ENCODE data around the gene CDO1. TPM values are rescaled to one million over a fixed set of nuclear protein-coding genes. Genes with fewer than 3 reads are reported as not detected.

CDO1 gene
- total and polyA plus RNA-seq, 2 donors, result 1.6 to 1.7 TPM

DNA sequence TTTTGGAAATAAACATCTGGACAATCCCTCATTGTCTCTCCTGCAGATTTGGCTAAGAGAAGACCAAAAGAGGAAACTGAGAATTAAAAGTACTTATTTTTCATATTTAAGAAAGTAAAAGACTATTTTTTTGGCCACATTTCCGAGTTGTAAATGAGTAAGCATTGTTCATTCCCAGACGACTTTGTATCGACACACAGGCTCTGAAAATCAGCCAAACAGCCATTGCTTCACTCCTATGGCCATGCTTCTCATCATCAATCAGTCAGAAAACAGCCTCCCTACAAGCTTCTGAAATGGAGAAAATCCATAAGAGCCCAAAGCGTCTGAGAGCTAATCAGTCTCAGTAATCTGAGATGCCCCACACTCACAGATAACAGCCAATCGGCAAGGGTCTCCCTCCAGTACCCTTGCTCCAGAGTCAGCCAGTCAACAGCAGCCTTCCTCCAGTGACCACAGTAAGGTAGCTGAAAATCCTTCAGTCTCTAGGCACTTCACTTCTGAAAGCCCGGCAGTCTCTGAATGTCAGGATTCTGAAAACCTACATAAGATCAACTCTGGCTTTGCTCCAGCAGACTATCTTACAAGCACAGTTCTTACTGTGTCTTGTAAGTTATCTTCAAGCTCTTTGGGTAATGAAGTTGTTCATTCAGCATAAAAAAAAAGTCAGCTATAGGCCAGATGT lies 30.9 kb downstream of the CDO1 start:
- Histone ChIP-seq H3K27ac (ENCODE audit: low read depth in 1 of 2, low read length in 1 of 2) (no peak overlapping the region), H3K36me3 (ENCODE audit: control insufficient read depth in 2 of 2, insufficient read depth in 2 of 2, low read length in 1 of 2) (no peaks in the 10 kb centered on the region), H3K9me3 (ENCODE audit: control insufficient read depth in 2 of 2, insufficient read depth in 1 of 2, low read length in 1 of 2) (no peaks in the 10 kb centered on the region), H3K4me1 (ENCODE audit: control insufficient read depth in 2 of 2, insufficient read depth in 2 of 2, low read length in 2 of 2) (no peaks in the 10 kb centered on the region), H3K27me3 (ENCODE audit: control insufficient read depth in 2 of 2, insufficient read depth in 1 of 2, low read length in 1 of 2) (no peaks in the 10 kb centered on the region), H3K4me3 (ENCODE audit: low read length in 2 of 2) (no peak overlapping the region)
- DNase-seq (ENCODE audit: low read depth in 6 of 9, low spot score in 9 of 9), result no peak
- WGBS, result 59% methylated on average over 6 of the region's 6 CpGs

DNA sequence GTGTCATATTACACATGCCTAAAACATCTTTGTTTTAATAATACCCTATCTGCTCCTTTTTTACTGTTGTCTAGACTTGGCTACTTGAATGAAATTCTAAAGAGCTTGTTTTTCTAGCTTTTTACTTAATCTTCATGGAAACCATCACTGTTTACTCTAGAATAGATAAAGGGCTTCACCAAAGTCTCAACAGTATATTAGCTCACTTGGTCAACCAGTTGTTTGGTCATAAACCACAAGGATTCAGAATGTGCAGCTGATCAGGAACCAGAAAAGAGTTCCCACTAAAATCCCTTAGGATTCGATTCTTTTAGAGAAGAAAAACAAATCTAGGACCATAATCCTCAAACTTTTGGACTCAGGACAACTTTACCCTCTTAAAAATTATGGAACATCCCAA lies 38.0 kb downstream of the CDO1 start:
- Histone ChIP-seq H3K27me3 (ENCODE audit: control insufficient read depth in 2 of 2, insufficient read depth in 1 of 2, low read length in 1 of 2) (no peaks in the 10 kb centered on the region), H3K4me1 (ENCODE audit: control insufficient read depth in 2 of 2, insufficient read depth in 2 of 2, low read length in 2 of 2) (no peaks in the 10 kb centered on the region), H3K36me3 (ENCODE audit: control insufficient read depth in 2 of 2, insufficient read depth in 2 of 2, low read length in 1 of 2) (no peaks in the 10 kb centered on the region), H3K27ac (ENCODE audit: low read depth in 1 of 2, low read length in 1 of 2) (no peak overlapping the region), H3K4me3 (ENCODE audit: low read length in 2 of 2) (no peak overlapping the region), H3K9me3 (ENCODE audit: control insufficient read depth in 2 of 2, insufficient read depth in 1 of 2, low read length in 1 of 2) (no peaks in the 10 kb centered on the region)
- 66% methylated on average over 1 of the region's 1 CpG for WGBS
- no peak for DNase-seq (ENCODE audit: low read depth in 6 of 9, low spot score in 9 of 9)

DNA sequence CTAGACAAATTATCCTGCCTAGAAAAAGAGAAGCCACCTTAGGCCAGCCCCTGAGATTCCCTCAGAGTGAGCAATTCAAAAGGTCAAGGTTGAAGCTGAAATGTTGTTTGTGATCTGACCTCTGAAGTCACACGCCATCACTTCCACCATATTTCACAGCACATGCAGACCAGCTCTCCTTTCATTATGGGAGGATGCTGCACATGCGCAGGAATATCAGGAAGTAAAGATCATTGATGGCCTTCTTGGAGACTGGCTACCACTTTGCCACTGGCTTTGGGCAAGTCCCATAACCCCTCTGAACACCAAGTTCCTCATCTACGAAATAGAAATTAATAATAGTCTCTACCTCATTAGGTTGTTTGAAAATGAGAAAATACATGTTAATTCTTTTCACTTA lies 39.5 kb downstream of the CDO1 start:
- H3K4me3 ChIP-seq (ENCODE audit: low read length in 2 of 2), result no peak overlapping the region
- WGBS, result 96% methylated on average over 3 of the region's 3 CpGs
- H3K4me1 ChIP-seq (ENCODE audit: control insufficient read depth in 2 of 2, insufficient read depth in 2 of 2, low read length in 2 of 2), result no peaks in the 10 kb centered on the region
- H3K27me3 ChIP-seq (ENCODE audit: control insufficient read depth in 2 of 2, insufficient read depth in 1 of 2, low read length in 1 of 2), result no peaks in the 10 kb centered on the region
- H3K9me3 ChIP-seq (ENCODE audit: control insufficient read depth in 2 of 2, insufficient read depth in 1 of 2, low read length in 1 of 2), result no peaks in the 10 kb centered on the region
- no peak for DNase-seq (ENCODE audit: low read depth in 6 of 9, low spot score in 9 of 9)
- H3K36me3 ChIP-seq (ENCODE audit: control insufficient read depth in 2 of 2, insufficient read depth in 2 of 2, low read length in 1 of 2), result no peaks in the 10 kb centered on the region
- no peak overlapping the region for H3K27ac ChIP-seq (ENCODE audit: low read depth in 1 of 2, low read length in 1 of 2)

DNA sequence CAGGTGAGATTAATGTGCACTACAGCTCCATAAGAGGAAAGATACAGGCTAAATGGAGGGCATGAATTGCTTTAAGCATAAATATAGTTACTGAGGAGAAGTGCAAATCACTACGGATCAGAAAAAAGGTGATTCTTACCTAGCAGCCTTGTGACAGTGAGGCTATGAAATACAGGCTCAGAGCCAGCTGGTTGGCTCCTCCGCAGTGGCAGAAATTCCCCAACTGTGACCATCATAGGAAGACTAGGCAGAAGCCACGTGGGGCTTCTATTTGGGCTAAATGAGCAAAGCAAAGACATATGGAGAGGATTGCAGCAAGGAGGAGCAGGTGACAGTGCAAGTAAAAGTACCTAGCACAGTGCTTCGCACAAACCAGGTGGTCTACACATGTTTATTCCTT lies 40.5 kb downstream of the CDO1 start:
- Histone ChIP-seq H3K9me3 (ENCODE audit: control insufficient read depth in 2 of 2, insufficient read depth in 1 of 2, low read length in 1 of 2) (no peaks in the 10 kb centered on the region), H3K36me3 (ENCODE audit: control insufficient read depth in 2 of 2, insufficient read depth in 2 of 2, low read length in 1 of 2) (no peaks in the 10 kb centered on the region), H3K4me1 (ENCODE audit: control insufficient read depth in 2 of 2, insufficient read depth in 2 of 2, low read length in 2 of 2) (no peaks in the 10 kb centered on the region), H3K27me3 (ENCODE audit: control insufficient read depth in 2 of 2, insufficient read depth in 1 of 2, low read length in 1 of 2) (no peaks in the 10 kb centered on the region), H3K27ac (ENCODE audit: low read depth in 1 of 2, low read length in 1 of 2) (no peak overlapping the region), H3K4me3 (ENCODE audit: low read length in 2 of 2) (no peak overlapping the region)
- 82% methylated on average over 4 of the region's 4 CpGs for WGBS
- no peak for DNase-seq (ENCODE audit: low read depth in 6 of 9, low spot score in 9 of 9)

DNA sequence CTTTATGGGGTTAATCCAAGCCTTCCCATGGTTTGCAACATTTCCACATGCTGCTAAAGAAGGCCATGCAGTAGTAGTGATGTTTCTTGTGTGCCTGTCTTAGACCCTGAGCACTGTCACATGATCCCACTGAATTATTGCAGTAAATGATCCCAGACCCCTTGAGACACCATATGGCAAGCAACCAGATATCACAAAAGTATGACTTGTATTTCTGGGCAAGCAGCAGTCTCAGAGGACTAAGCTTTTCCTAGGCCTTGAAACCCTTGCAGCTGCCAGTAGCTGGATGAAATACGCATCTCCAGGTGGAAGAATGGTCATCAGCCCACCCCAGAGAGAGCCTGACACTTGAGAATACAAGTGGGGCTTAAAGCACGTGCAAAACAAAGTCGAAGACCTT lies 41.8 kb downstream of the CDO1 start:
- no peak for DNase-seq (ENCODE audit: low read depth in 6 of 9, low spot score in 9 of 9)
- H3K9me3 ChIP-seq (ENCODE audit: control insufficient read depth in 2 of 2, insufficient read depth in 1 of 2, low read length in 1 of 2), result no peaks in the 10 kb centered on the region

DNA sequence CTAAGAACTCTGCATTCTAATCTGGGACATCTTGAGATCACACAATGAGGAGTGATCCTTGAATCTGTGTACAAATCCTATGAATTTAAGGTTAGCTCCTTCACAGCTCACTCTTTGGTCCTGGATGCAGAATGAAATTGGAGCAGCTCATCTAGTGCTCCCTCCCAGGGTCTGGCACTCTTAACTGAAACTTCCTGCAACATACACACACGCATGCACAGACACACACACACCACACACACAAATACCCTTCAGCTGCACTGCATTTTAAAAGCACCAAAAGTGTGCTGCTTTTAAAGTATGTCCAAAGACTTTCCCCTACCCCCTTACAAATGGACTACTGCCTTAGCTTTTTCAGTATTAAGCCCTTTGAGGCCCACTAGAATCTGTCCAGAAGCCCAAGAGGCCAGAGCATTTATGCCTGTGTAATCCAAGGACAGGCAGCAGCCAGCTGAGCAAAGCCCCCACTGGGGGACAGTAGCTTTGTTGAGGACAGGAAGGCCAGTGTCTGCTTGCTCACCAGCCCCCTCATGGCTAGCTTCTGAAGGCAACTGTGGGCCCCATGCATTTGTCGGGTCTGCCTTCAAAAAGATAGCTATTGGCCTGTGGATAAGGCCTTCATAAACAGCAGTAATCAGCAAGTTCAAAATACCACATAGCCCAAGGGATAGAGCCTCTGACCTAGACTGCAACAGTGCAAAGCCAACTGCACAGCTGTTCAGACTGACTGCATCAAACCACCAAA lies 43.6 kb downstream of the CDO1 start:
- H3K27me3 ChIP-seq (ENCODE audit: control insufficient read depth in 2 of 2, insufficient read depth in 1 of 2, low read length in 1 of 2), result no peaks in the 10 kb centered on the region
- WGBS, result 80% methylated on average over 2 of the region's 2 CpGs
- no peaks in the 10 kb centered on the region for H3K4me1 ChIP-seq (ENCODE audit: control insufficient read depth in 2 of 2, insufficient read depth in 2 of 2, low read length in 2 of 2)
- no peak overlapping the region for H3K27ac ChIP-seq (ENCODE audit: low read depth in 1 of 2, low read length in 1 of 2)
- no peak overlapping the region for H3K4me3 ChIP-seq (ENCODE audit: low read length in 2 of 2)
- no peaks in the 10 kb centered on the region for H3K9me3 ChIP-seq (ENCODE audit: control insufficient read depth in 2 of 2, insufficient read depth in 1 of 2, low read length in 1 of 2)
- DNase-seq (ENCODE audit: low read depth in 6 of 9, low spot score in 9 of 9), result no peak
- no peaks in the 10 kb centered on the region for H3K36me3 ChIP-seq (ENCODE audit: control insufficient read depth in 2 of 2, insufficient read depth in 2 of 2, low read length in 1 of 2)

More for the DNA sequence above, 41.8 kb downstream of the CDO1 start:
- Histone ChIP-seq H3K27ac (ENCODE audit: low read depth in 1 of 2, low read length in 1 of 2) (no peak overlapping the region), H3K36me3 (ENCODE audit: control insufficient read depth in 2 of 2, insufficient read depth in 2 of 2, low read length in 1 of 2) (no peaks in the 10 kb centered on the region), H3K27me3 (ENCODE audit: control insufficient read depth in 2 of 2, insufficient read depth in 1 of 2, low read length in 1 of 2) (no peaks in the 10 kb centered on the region), H3K4me1 (ENCODE audit: control insufficient read depth in 2 of 2, insufficient read depth in 2 of 2, low read length in 2 of 2) (no peaks in the 10 kb centered on the region), H3K4me3 (ENCODE audit: low read length in 2 of 2) (no peak overlapping the region)
- 92% methylated on average over 3 of the region's 3 CpGs for WGBS

DNA sequence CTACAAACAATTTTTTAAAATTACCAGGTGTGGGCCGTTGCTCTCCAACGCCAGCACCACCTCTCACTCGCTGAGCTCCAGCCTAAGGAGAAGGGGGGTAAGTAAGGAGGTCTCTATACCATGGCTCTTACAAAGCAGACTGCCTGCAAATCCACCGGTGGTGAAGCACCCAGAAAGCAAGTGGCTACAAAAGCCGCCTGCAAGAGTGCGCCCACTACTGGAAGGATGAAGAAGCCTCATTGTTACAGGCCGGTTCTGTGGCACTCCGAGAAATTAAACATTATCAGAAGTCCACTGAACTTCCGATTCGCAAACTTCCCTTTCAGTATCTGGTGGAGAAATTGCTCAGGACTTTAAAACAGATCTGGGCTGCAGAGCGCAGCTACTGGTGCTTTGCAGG lies 46.0 kb downstream of the CDO1 start:
- peak in 2 of 9 donors; percentile 3 to 6 for DNase-seq (ENCODE audit: low read depth in 6 of 9, low spot score in 9 of 9)
- 62% methylated on average over 11 of the region's 11 CpGs for WGBS

DNA sequence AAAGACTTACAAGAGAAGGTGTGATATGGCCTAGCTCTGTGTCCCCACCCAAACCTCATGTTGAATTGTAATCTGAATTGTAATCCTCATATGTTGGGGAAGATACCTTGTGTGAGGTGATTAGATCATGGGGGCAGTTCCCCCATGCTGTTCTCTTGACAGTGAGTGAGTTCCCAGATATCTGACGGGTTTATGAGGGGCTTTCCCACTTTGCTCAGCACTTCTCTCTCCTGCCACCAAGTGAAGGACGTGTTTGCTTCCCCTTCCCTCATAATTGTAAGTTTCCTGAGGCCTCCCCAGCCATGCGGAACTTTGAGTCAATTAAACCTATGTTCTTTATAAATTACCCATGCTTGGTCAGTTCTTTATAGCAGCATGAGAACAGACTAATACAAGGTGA lies 49.0 kb downstream of the CDO1 start:
- no peak overlapping the region for H3K27ac ChIP-seq (ENCODE audit: low read depth in 1 of 2, low read length in 1 of 2)
- DNase-seq (ENCODE audit: low read depth in 6 of 9, low spot score in 9 of 9), result no peak
- H3K36me3 ChIP-seq (ENCODE audit: control insufficient read depth in 2 of 2, insufficient read depth in 2 of 2, low read length in 1 of 2), result no peaks in the 10 kb centered on the region
- H3K4me3 ChIP-seq (ENCODE audit: low read length in 2 of 2), result no peak overlapping the region
- WGBS, result 65% methylated on average over 3 of the region's 3 CpGs
- no peaks in the 10 kb centered on the region for H3K27me3 ChIP-seq (ENCODE audit: control insufficient read depth in 2 of 2, insufficient read depth in 1 of 2, low read length in 1 of 2)
- H3K9me3 ChIP-seq (ENCODE audit: control insufficient read depth in 2 of 2, insufficient read depth in 1 of 2, low read length in 1 of 2), result peaks cover 0 to 1% of the 10 kb centered on the region in 2 donors
- H3K4me1 ChIP-seq (ENCODE audit: control insufficient read depth in 2 of 2, insufficient read depth in 2 of 2, low read length in 2 of 2), result no peaks in the 10 kb centered on the region

More for the DNA sequence above, 46.0 kb downstream of the CDO1 start:
- Histone ChIP-seq H3K4me1 (ENCODE audit: control insufficient read depth in 2 of 2, insufficient read depth in 2 of 2, low read length in 2 of 2) (no peaks in the 10 kb centered on the region), H3K9me3 (ENCODE audit: control insufficient read depth in 2 of 2, insufficient read depth in 1 of 2, low read length in 1 of 2) (no peaks in the 10 kb centered on the region), H3K27me3 (ENCODE audit: control insufficient read depth in 2 of 2, insufficient read depth in 1 of 2, low read length in 1 of 2) (no peaks in the 10 kb centered on the region), H3K36me3 (ENCODE audit: control insufficient read depth in 2 of 2, insufficient read depth in 2 of 2, low read length in 1 of 2) (no peaks in the 10 kb centered on the region), H3K4me3 (ENCODE audit: low read length in 2 of 2) (no peak overlapping the region), H3K27ac (ENCODE audit: low read depth in 1 of 2, low read length in 1 of 2) (no peak overlapping the region)

DNA sequence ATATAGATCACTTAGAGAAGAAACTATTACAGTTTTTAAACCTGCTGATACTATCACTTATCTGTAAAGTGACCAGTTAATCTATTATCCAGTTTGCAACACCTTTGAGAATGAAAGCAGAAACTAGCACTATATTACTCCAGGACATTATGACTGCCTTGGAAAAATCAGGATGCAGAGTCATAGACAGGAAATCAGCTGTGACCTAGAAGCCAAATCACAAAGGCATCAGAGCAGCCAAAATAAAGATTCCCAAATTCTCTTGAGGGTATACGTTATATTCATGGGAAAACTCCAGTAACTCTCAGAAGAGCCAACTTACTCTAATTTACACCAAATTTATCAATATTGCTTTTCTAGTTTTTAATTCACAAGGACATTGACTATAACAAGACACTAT lies 49.9 kb downstream of the CDO1 start:
- Histone ChIP-seq H3K27ac (ENCODE audit: low read depth in 1 of 2, low read length in 1 of 2) (no peak overlapping the region), H3K9me3 (ENCODE audit: control insufficient read depth in 2 of 2, insufficient read depth in 1 of 2, low read length in 1 of 2) (peaks cover 0 to 2% of the 10 kb centered on the region in 2 donors), H3K4me1 (ENCODE audit: control insufficient read depth in 2 of 2, insufficient read depth in 2 of 2, low read length in 2 of 2) (no peaks in the 10 kb centered on the region), H3K27me3 (ENCODE audit: control insufficient read depth in 2 of 2, insufficient read depth in 1 of 2, low read length in 1 of 2) (no peaks in the 10 kb centered on the region), H3K4me3 (ENCODE audit: low read length in 2 of 2) (no peak overlapping the region), H3K36me3 (ENCODE audit: control insufficient read depth in 2 of 2, insufficient read depth in 2 of 2, low read length in 1 of 2) (no peaks in the 10 kb centered on the region)
- no peak for DNase-seq (ENCODE audit: low read depth in 6 of 9, low spot score in 9 of 9)
- WGBS, result 93% methylated on average over 1 of the region's 1 CpG
